NCI-H128 (cell line): ENCODE data around the gene PAK4.

Experiments
- DNase-seq: peaks from one replicate; lab custom pipeline; 2025; ENCODE audit not compliant: unreplicated experiment; lab: John Stamatoyannopoulos, UW

Gene PAK4

GRCh38 chr19:39145180-39145953, 19.8 kb downstream of the PAK4 start:
- no peak for DNase-seq

GRCh38 chr19:39146091-39146490, 20.5 kb downstream of the PAK4 start:
- no peak for DNase-seq

GRCh38 chr19:39146686-39147450, 21.3 kb downstream of the PAK4 start:
- DNase-seq = no peak

DNA sequence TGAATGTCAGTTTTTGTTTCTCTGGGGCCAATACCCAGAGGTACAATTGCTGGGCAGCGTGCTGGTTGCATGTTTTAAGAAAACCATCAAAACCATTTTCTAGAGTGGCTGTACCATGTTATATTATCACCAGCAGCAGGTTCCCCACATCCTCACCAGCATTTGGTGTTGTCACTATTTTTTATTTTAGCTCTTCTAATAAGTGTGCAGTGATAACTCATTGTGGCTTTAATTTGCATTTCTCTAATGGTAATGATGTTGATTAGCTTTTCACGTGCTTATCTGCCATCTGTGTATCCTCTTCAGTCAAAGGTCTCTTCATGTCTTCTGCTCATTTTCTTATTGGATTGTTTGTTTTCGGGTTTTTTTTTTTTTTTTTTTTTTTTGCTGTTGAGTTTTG, 21.9 kb downstream of the PAK4 start:
- DNase-seq = no peak

- DNase-seq = no peak
Measured at GRCh38 chr19:39148939-39149529, 23.4 kb downstream of the PAK4 start.

GRCh38 chr19:39150235-39150634, 24.6 kb downstream of the PAK4 start:
- no peak for DNase-seq

GRCh38 chr19:39150807-39151600, 25.4 kb downstream of the PAK4 start:
- no peak for DNase-seq

GRCh38 chr19:39152066-39152465, 26.5 kb downstream of the PAK4 start:
- DNase-seq = no peak

- DNase-seq = no peak
Measured at GRCh38 chr19:39154100-39154628, 28.6 kb downstream of the PAK4 start.

DNA sequence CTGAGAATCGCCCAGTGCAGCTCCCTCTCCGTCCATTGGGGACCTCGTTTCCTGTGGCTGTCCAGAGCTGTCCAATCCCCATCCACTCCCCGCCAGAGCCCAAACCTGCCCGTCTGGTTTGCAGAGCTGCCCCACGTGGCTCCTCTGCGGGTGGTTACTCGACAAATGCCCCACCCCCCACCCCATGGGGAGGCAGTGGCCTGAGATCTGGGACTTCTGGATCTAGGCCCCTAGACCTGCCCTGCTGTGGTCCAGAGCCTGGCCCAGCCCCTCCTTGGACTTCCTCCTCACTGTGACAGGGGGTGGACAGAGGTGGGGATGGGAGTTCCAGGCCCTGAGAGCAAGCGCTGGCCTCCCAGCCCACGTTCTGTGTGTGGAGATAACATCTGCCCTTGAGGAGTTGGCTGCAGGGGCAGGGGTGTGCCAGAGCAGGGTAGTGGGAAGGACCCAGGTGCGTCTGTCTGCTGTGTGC, 29.1 kb downstream of the PAK4 start:
- no peak for DNase-seq

- no peak for DNase-seq
Measured at GRCh38 chr19:39155114-39155700, 29.6 kb downstream of the PAK4 start.

DNA sequence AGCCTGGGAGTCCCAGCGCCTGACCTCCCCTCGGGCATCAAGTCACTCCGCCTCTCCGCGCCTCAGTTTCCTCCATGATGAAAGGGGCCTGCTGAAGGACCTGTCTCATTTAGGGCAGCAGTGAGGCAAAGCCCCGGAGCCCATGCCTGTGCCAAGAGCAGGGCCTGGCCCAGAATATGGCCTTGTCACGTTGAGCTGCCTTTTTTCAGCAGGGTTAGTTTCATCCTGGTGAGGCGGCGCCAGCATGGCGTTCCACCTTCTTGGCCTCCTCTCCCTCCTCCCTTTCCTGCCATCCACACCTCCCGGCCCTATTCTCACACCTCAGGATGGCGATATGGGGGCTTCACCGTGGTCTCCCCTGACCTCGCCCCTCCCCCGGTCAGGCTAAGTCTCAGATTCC, 30.2 kb downstream of the PAK4 start:
- no peak for DNase-seq

GRCh38 chr19:39156326-39157230, 31.0 kb downstream of the PAK4 start:
- no peak for DNase-seq

GRCh38 chr19:39157275-39157996, 31.9 kb downstream of the PAK4 start:
- DNase-seq = no peak

- no peak for DNase-seq
Measured at GRCh38 chr19:39157997-39158389, 32.4 kb downstream of the PAK4 start.

GRCh38 chr19:39158646-39159260, 33.2 kb downstream of the PAK4 start:
- DNase-seq = no peak

DNA sequence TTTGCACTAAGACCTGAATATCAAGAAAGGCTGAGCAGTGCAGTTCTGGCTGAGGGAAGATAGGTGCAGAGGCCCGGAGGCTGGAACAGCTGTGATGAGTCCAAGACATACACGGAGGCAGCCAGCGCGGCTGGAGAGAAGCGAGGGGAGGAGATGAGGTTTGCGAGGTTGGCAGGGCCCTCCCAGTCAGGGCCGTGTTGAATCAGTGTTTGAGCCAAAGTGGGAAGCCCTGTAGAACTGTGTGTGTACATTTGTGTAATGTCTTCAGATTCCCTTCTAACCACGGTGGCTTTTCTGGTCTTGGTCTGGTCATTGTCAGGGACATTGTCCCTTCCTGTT, 34.9 kb downstream of the PAK4 start:
- DNase-seq = no peak

DNA sequence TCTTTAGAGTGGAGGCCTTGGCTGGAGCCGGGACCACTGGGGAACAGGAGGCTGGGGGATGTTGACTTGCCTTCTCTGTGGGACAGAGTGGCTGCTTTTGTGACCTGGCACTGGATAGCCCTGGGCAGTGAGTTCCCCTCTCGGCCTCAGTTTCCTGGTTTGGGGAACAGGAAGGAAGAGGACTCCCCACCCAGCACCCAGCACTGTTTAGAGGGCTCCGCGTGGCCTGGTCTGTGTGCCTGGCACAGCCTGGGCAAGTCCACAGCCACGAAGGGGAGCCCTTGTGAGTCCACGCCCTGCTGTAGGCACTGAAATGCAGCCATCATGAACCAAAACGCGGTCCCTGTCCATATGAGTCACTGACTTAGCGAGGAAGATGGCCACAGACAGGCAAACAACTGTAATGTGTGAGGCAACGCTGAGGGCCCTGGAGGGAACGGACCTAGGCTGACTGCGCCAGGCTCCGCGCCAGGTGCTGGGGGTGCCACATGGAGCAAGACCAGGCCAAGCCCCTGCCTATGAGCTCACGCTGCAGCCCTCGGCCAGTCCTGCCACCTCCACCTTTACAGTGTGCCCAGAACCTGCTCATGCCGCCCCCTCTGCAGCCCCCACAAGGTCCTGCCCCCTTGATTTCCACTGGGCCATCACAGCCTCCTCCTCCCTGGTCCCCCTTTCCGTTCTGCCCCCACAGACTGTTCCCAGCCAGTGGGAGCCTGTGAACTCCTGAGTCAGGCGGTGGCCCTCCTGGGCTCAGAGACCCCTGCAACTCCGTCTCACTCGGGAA, 35.5 kb downstream of the PAK4 start:
- no peak for DNase-seq
